DMS79 treated with DMSO at 0.1 percent for 48 hours (cell line): ENCODE measurements around the gene APOL3.
"Not testable (repeated sequence)": the region's sequence is repeated elsewhere in the genome, so short reads cannot be mapped to it uniquely, and the experiment has no call there.

ENCODE experiments used
- DNase-seq: peaks from one replicate; lab custom pipeline; 2025; lab: John Stamatoyannopoulos, UW

Gene APOL3

GRCh38 chr22:36134182-36134581 lies 26.4 kb downstream of the APOL3 start:
- DNase-seq, result no peak

- DNase-seq, result no peak
Measured at GRCh38 chr22:36131907-36132306, 28.6 kb downstream of the APOL3 start.

GRCh38 chr22:36129486-36130388 lies 30.8 kb downstream of the APOL3 start:
- DNase-seq, result no peak

- no peak for DNase-seq
Measured at GRCh38 chr22:36129071-36129470, 31.5 kb downstream of the APOL3 start.

- DNase-seq, result no peak
Measured at GRCh38 chr22:36125994-36126531, 34.5 kb downstream of the APOL3 start.

- DNase-seq, result no peak
Measured at GRCh38 chr22:36125434-36125833, 35.1 kb downstream of the APOL3 start.

- DNase-seq, result no peak
Measured at GRCh38 chr22:36124666-36125065, 35.9 kb downstream of the APOL3 start.

GRCh38 chr22:36123673-36124630 lies 36.6 kb downstream of the APOL3 start:
- peak; percentile 92 for DNase-seq

GRCh38 chr22:36120621-36121351 lies 39.8 kb downstream of the APOL3 start:
- not testable (repeated sequence) for DNase-seq

GRCh38 chr22:36117053-36117554 lies 43.5 kb downstream of the APOL3 start:
- DNase-seq, result peak; percentile 49

GRCh38 chr22:36116127-36116526 lies 44.4 kb downstream of the APOL3 start:
- DNase-seq, result no peak

GRCh38 chr22:36113121-36113520 lies 47.4 kb downstream of the APOL3 start:
- DNase-seq, result no peak

GRCh38 chr22:36111316-36111715 lies 49.2 kb downstream of the APOL3 start:
- no peak for DNase-seq

- DNase-seq, result no peak
Measured at GRCh38 chr22:36110306-36110881, 50.2 kb downstream of the APOL3 start.

- no peak for DNase-seq
Measured at GRCh38 chr22:36107436-36107835, 53.1 kb downstream of the APOL3 start.

- DNase-seq, result no peak
Measured at GRCh38 chr22:36106910-36107309, 53.6 kb downstream of the APOL3 start.

- DNase-seq, result no peak
Measured at GRCh38 chr22:36104988-36105387, 55.6 kb downstream of the APOL3 start.

- DNase-seq, result no peak
Measured at GRCh38 chr22:36104435-36104834, 56.1 kb downstream of the APOL3 start.

GRCh38 chr22:36103891-36104290 lies 56.7 kb downstream of the APOL3 start:
- no peak for DNase-seq

- no peak for DNase-seq
Measured at GRCh38 chr22:36102995-36103394, 57.6 kb downstream of the APOL3 start.

- DNase-seq, result no peak
Measured at GRCh38 chr22:36101756-36102155, 58.8 kb downstream of the APOL3 start.
